ENCODE measurements around the gene RAC2.

Gene RAC2

GRCh38 chr22:37244114-37244921, at the start of gene RAC2:
Gene RAC2 (minus strand): TSS chr22:37244269. CDS start chr22:37244148, 121 bp downstream.
- Histone ChIP-seq H3K9ac (ENCODE audit: low read depth, low read length) (no peak within 1 kb of the TSS), H3K9me3 (ENCODE audit: insufficient read depth, low read depth, low read length) (no peaks in the 10 kb centered on the region), H3K27ac (ENCODE audit: low read length) (no peak within 1 kb of the TSS), H3K27me3 (ENCODE audit: insufficient read depth, low read length) (no peaks in the 10 kb centered on the region), H3K4me1 (ENCODE audit: insufficient read depth, low read length) (no peaks in the 10 kb centered on the region), H3K4me3 (ENCODE audit: low read length) (peak within 1 kb of the TSS; percentile 41; the same call in 1 of the 2 replicates), H3K36me3 (ENCODE audit: insufficient read depth, low read depth, low read length) (no peaks in the 10 kb centered on the region)

GRCh38 chr22:37293172-37293571, 49.1 kb upstream of the RAC2 start:
- H3K27me3 ChIP-seq (ENCODE audit: insufficient read depth, low read length): no peaks in the 10 kb centered on the region; the same call in 1 of the 2 replicates
- no peak overlapping the region for H3K27ac ChIP-seq (ENCODE audit: low read length)
- no peak overlapping the region for H3K9ac ChIP-seq (ENCODE audit: low read depth, low read length)
- H3K4me3 ChIP-seq (ENCODE audit: low read length): no peak overlapping the region
- no peaks in the 10 kb centered on the region for H3K4me1 ChIP-seq (ENCODE audit: insufficient read depth, low read length)
- H3K36me3 ChIP-seq (ENCODE audit: insufficient read depth, low read depth, low read length): no peaks in the 10 kb centered on the region
- no peaks in the 10 kb centered on the region for H3K9me3 ChIP-seq (ENCODE audit: insufficient read depth, low read depth, low read length)

GRCh38 chr22:37292641-37293040, 48.6 kb upstream of the RAC2 start:
- Histone ChIP-seq H3K36me3 (ENCODE audit: insufficient read depth, low read depth, low read length) (no peaks in the 10 kb centered on the region), H3K27me3 (ENCODE audit: insufficient read depth, low read length) (no peaks in the 10 kb centered on the region; the same call in 1 of the 2 replicates), H3K9ac (ENCODE audit: low read depth, low read length) (no peak overlapping the region), H3K27ac (ENCODE audit: low read length) (no peak overlapping the region), H3K4me1 (ENCODE audit: insufficient read depth, low read length) (no peaks in the 10 kb centered on the region), H3K9me3 (ENCODE audit: insufficient read depth, low read depth, low read length) (no peaks in the 10 kb centered on the region), H3K4me3 (ENCODE audit: low read length) (no peak overlapping the region)

DNA sequence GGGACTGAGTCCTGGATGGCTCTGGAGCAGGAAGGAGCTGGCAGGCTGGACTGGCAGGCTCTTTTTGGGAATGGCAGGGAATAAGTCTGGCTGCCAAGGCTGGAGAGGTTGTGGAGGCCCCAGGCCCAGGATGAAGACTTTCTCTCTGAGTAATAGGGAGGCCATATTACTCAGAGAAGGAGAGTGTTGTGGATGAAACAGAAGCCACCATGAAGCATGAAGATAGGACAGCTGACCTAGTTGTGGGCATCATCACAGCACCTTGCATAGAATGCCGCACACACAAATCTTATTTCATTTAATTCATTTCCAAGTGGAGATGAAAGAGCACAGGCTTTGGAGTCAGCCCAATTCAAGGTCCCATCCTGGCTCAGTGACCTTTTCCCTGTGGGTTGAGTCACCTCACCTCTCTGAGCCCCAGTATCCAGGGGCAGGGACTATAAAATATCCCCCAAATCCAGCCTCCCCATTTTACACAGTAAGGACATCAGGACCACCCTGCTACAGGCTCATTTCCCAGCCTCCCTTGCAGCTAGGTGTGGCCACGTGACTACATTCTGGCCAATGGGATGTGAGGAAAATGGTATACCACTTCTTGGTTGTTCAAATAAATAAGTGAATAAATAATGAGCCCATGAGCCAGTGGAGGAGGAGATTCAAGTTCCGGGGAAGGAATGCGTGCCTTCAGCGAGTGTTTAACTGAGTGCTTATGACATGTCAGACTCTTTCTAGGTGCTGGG, 47.7 kb upstream of the RAC2 start:
- H3K4me1 ChIP-seq (ENCODE audit: insufficient read depth, low read length): no peaks in the 10 kb centered on the region
- H3K36me3 ChIP-seq (ENCODE audit: insufficient read depth, low read depth, low read length): no peaks in the 10 kb centered on the region
- no peaks in the 10 kb centered on the region; the same call in 1 of the 2 replicates for H3K27me3 ChIP-seq (ENCODE audit: insufficient read depth, low read length)
- no peak overlapping the region for H3K9ac ChIP-seq (ENCODE audit: low read depth, low read length)
- no peak overlapping the region for H3K4me3 ChIP-seq (ENCODE audit: low read length)
- no peaks in the 10 kb centered on the region for H3K9me3 ChIP-seq (ENCODE audit: insufficient read depth, low read depth, low read length)
- H3K27ac ChIP-seq (ENCODE audit: low read length): no peak overlapping the region

DNA sequence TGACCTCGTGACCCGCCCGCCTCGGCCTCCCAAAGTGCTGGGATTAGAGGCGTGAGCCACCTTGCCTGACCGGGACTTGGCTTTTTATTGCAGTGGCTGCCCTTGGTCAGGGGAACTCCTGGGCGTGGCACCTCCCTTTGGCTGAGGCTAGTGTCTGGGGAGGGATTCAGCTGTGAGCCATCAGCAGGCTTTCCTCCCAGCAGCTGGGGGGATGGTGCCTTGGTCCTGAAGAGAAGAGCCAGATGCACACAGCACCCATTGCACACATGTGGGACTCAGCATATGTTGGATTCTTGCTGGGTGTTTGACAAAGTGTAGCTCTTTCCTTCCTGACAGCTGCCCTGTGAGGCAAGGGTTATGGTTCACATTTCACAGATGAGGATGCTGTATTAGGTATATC, 46.7 kb upstream of the RAC2 start:
- Histone ChIP-seq H3K9ac (ENCODE audit: low read depth, low read length) (no peak overlapping the region), H3K4me1 (ENCODE audit: insufficient read depth, low read length) (no peaks in the 10 kb centered on the region), H3K27ac (ENCODE audit: low read length) (no peak overlapping the region), H3K9me3 (ENCODE audit: insufficient read depth, low read depth, low read length) (no peaks in the 10 kb centered on the region), H3K4me3 (ENCODE audit: low read length) (no peak overlapping the region), H3K36me3 (ENCODE audit: insufficient read depth, low read depth, low read length) (no peaks in the 10 kb centered on the region), H3K27me3 (ENCODE audit: insufficient read depth, low read length) (no peaks in the 10 kb centered on the region; the same call in 1 of the 2 replicates)

DNA sequence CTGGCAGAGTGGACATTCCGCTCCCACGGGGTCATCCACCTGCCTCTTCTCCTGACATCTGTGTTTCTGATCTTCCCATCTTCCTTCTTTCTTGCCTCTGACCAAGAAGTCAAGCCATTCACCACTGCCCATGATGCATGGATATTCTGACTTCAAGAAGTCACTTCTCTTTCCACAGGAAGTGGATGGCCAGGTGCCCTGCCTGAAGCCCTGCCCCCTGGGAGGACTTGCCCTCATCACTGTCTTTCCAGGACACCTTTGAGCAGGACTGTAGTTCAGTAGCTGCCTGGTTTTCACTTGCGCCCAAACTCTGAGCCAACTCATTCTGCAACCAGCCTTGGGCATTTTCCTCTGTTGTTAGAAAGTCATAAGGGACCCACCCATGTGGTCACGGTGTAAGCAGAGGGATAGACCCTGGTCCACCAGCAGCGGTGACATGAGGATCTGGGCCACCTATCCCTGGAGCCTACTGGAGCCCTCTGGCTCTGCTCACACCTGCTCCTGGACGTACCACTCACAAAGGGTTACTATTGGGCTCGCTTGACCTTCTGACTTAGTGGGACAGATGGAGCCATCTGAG, 45.2 kb upstream of the RAC2 start:
- Histone ChIP-seq H3K4me3 (ENCODE audit: low read length) (no peak overlapping the region), H3K9ac (ENCODE audit: low read depth, low read length) (no peak overlapping the region), H3K9me3 (ENCODE audit: insufficient read depth, low read depth, low read length) (no peaks in the 10 kb centered on the region), H3K27ac (ENCODE audit: low read length) (no peak overlapping the region), H3K4me1 (ENCODE audit: insufficient read depth, low read length) (peaks cover 2% of the 10 kb centered on the region; the same call in 1 of the 2 replicates), H3K36me3 (ENCODE audit: insufficient read depth, low read depth, low read length) (no peaks in the 10 kb centered on the region), H3K27me3 (ENCODE audit: insufficient read depth, low read length) (no peaks in the 10 kb centered on the region; the same call in 1 of the 2 replicates)

DNA sequence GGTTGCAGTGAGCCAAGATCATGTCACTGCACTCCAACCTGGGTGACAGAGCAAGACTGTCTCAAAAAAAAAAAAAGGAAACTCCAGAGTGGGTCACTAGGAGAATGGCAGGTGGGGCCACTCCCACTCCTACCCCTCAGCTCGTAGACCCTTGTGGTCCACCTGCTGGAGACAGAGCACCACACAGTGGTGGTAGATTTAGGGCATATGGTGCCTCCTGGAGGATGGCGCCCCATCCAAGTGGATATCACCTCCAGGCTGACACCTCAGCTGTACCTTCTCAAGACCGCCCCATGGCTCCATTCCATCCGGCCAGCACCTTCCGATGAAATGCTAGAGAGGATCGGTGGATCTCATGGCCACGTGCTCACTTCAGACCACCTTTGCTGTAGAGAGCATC, 44.5 kb upstream of the RAC2 start:
- H3K36me3 ChIP-seq (ENCODE audit: insufficient read depth, low read depth, low read length): no peaks in the 10 kb centered on the region
- peaks cover 5% of the 10 kb centered on the region; the same call in 1 of the 2 replicates for H3K4me1 ChIP-seq (ENCODE audit: insufficient read depth, low read length)
- H3K27ac ChIP-seq (ENCODE audit: low read length): no peak overlapping the region

DNA sequence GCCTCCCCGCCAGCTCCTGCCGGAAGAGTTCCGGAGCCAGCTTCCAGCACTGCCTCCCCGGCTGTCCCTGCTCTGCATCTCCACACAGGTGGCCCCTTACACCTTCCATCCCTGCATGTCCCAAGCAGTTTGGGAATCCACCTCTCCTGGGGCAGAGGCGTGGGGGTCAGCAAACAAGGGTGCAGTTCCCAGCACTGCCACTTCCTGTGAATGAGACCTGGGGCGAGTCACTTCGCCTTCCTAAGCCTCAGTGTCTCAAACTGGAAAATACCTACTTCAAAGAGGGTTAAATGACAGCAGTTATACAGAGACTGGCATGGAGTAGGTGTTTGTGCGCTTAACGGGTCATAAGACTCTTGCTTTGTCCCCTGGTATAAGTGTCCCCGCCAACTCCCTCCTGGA, 43.5 kb upstream of the RAC2 start:
- H3K4me1 ChIP-seq (ENCODE audit: insufficient read depth, low read length): peaks cover 5% of the 10 kb centered on the region; the same call in 1 of the 2 replicates
- H3K27ac ChIP-seq (ENCODE audit: low read length): no peak overlapping the region
- no peaks in the 10 kb centered on the region; the same call in 1 of the 2 replicates for H3K27me3 ChIP-seq (ENCODE audit: insufficient read depth, low read length)
- no peak overlapping the region for H3K4me3 ChIP-seq (ENCODE audit: low read length)
- no peaks in the 10 kb centered on the region for H3K36me3 ChIP-seq (ENCODE audit: insufficient read depth, low read depth, low read length)
- H3K9ac ChIP-seq (ENCODE audit: low read depth, low read length): no peak overlapping the region
- no peaks in the 10 kb centered on the region for H3K9me3 ChIP-seq (ENCODE audit: insufficient read depth, low read depth, low read length)

More for the DNA sequence above, 44.5 kb upstream of the RAC2 start:
- no peak overlapping the region for H3K4me3 ChIP-seq (ENCODE audit: low read length)
- H3K27me3 ChIP-seq (ENCODE audit: insufficient read depth, low read length): no peaks in the 10 kb centered on the region; the same call in 1 of the 2 replicates
- H3K9ac ChIP-seq (ENCODE audit: low read depth, low read length): no peak overlapping the region
- H3K9me3 ChIP-seq (ENCODE audit: insufficient read depth, low read depth, low read length): no peaks in the 10 kb centered on the region

DNA sequence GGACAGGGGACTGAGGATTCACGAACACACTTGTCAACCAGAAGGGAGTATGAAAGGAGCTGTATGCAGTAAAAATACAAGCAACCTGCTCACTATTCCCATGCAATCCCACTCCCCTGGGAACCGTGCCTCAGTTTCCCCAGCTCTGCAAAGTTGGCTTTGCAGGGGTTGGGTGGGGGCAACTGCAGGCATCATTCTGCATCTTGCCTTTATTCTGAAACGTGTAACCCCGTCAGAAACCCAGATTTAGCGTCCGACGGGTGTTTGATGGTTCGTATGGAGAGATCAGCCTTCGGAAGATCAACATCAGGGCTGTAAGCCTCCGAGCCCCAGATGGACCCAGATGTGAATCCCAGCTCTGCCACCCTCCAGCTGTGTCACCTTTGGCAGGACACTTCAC, 41.9 kb upstream of the RAC2 start:
- H3K36me3 ChIP-seq (ENCODE audit: insufficient read depth, low read depth, low read length): no peaks in the 10 kb centered on the region
- H3K27me3 ChIP-seq (ENCODE audit: insufficient read depth, low read length): no peaks in the 10 kb centered on the region; the same call in 1 of the 2 replicates
- H3K9me3 ChIP-seq (ENCODE audit: insufficient read depth, low read depth, low read length): no peaks in the 10 kb centered on the region
- no peak overlapping the region for H3K27ac ChIP-seq (ENCODE audit: low read length)
- peaks cover 5% of the 10 kb centered on the region; the same call in 1 of the 2 replicates for H3K4me1 ChIP-seq (ENCODE audit: insufficient read depth, low read length)
- no peak overlapping the region for H3K9ac ChIP-seq (ENCODE audit: low read depth, low read length)
- no peak overlapping the region for H3K4me3 ChIP-seq (ENCODE audit: low read length)

- Histone ChIP-seq H3K4me1 (ENCODE audit: insufficient read depth, low read length) (peaks cover 5% of the 10 kb centered on the region; the same call in 1 of the 2 replicates), H3K9me3 (ENCODE audit: insufficient read depth, low read depth, low read length) (no peaks in the 10 kb centered on the region), H3K36me3 (ENCODE audit: insufficient read depth, low read depth, low read length) (no peaks in the 10 kb centered on the region), H3K4me3 (ENCODE audit: low read length) (no peak overlapping the region), H3K9ac (ENCODE audit: low read depth, low read length) (no peak overlapping the region), H3K27me3 (ENCODE audit: insufficient read depth, low read length) (no peaks in the 10 kb centered on the region; the same call in 1 of the 2 replicates), H3K27ac (ENCODE audit: low read length) (no peak overlapping the region)
Observed at GRCh38 chr22:37284805-37285355, 40.8 kb upstream of the RAC2 start.

GRCh38 chr22:37284126-37284804, 40.2 kb upstream of the RAC2 start:
- Histone ChIP-seq H3K27ac (ENCODE audit: low read length) (no peak overlapping the region), H3K4me1 (ENCODE audit: insufficient read depth, low read length) (peaks cover 5% of the 10 kb centered on the region; the same call in 1 of the 2 replicates), H3K36me3 (ENCODE audit: insufficient read depth, low read depth, low read length) (no peaks in the 10 kb centered on the region), H3K27me3 (ENCODE audit: insufficient read depth, low read length) (no peaks in the 10 kb centered on the region; the same call in 1 of the 2 replicates), H3K4me3 (ENCODE audit: low read length) (no peak overlapping the region), H3K9ac (ENCODE audit: low read depth, low read length) (no peak overlapping the region), H3K9me3 (ENCODE audit: insufficient read depth, low read depth, low read length) (no peaks in the 10 kb centered on the region)

Measured in iPS-20b (cell line).